Liver (tissue), 9 donors: Measurements from ENCODE around the gene LEKR1. TPM values are rescaled to one million over a fixed set of nuclear protein-coding genes. Genes with fewer than 3 reads are reported as not detected.

Experiments used
- DNase-seq: peaks from one replicate; pipeline ENCODE4 v3.0.0-alpha.2; 2017; ENCODE audit warnings: low spot score
- H3K27ac ChIP-seq, 2 donors: one replicate each; pipeline ENCODE4 v1.7.0; 2013; ENCODE audit warnings: inconsistent platforms in 2 of 2, low read length in 2 of 2, control low read depth in 1 of 2, low read depth in 1 of 2, mild to moderate bottlenecking in 1 of 2
- H3K27me3 ChIP-seq, 4 donors: one replicate each; pipeline versions ENCODE4 v1.6.1 to v1.7.0; 2013; ENCODE audit warnings: low read length in 3 of 4, inconsistent platforms in 1 of 4, mild to moderate bottlenecking in 1 of 4, moderate library complexity in 1 of 4; ENCODE audit not compliant: control insufficient read depth in 4 of 4, insufficient read depth in 4 of 4
- H3K36me3 ChIP-seq, 4 donors: one replicate each; pipeline versions ENCODE4 v1.6.1 to v1.7.0; 2013; ENCODE audit warnings: low read length in 3 of 4, mild to moderate bottlenecking in 3 of 4, low read depth in 1 of 4, moderate library complexity in 1 of 4; ENCODE audit not compliant: control insufficient read depth in 4 of 4, insufficient read depth in 3 of 4
- H3K4me1 ChIP-seq, 4 donors: one replicate each; pipeline versions ENCODE4 v1.6.1 to v1.7.0; 2013; ENCODE audit warnings: low read length in 3 of 4, mild to moderate bottlenecking in 3 of 4, moderate library complexity in 1 of 4; ENCODE audit not compliant: control insufficient read depth in 4 of 4, insufficient read depth in 4 of 4
- H3K4me3 ChIP-seq, 3 donors: one replicate each; pipeline versions ENCODE4 v1.6.1 to v1.7.0; 2013; ENCODE audit warnings: low read length in 3 of 3, control low read depth in 1 of 3, low read depth in 1 of 3, mild to moderate bottlenecking in 1 of 3
- H3K9ac ChIP-seq, 2 donors: one replicate each; pipeline ENCODE4 v1.7.0; 2013; ENCODE audit warnings: low read length in 2 of 2, mild to moderate bottlenecking in 2 of 2, moderate library complexity in 2 of 2, control low read depth in 1 of 2, low read depth in 1 of 2
- H3K9me3 ChIP-seq, 4 donors: one replicate each; pipeline versions ENCODE4 v1.6.1 to v1.7.0; 2013; ENCODE audit warnings: low read length in 3 of 4; ENCODE audit not compliant: control insufficient read depth in 4 of 4
- EGR1 ChIP-seq, 2 donors: IDR thresholded peaks; 2 replicates each; pipeline ENCODE4 v1.6.1; 2016 to 2018; ENCODE audit warnings: antibody characterized with exemption in 2 of 2, low read depth in 2 of 2
- FOXA1 ChIP-seq: IDR thresholded peaks from 2 replicates; pipeline ENCODE4 v1.6.1; 2016; ENCODE audit warnings: antibody characterized with exemption
- FOXA2 ChIP-seq: IDR thresholded peaks from 2 replicates; pipeline ENCODE4 v1.6.1; 2016; ENCODE audit warnings: antibody characterized with exemption
- GABPA ChIP-seq, 2 donors: IDR thresholded peaks in 1 of 2; conservative IDR thresholded peaks in 1 of 2; 2 replicates each; pipeline ENCODE4 v1.6.1; 2016; ENCODE audit warnings: antibody characterized with exemption in 2 of 2, mild to moderate bottlenecking in 1 of 2, moderate library complexity in 1 of 2
- HNF4A ChIP-seq, 2 donors: conservative IDR thresholded peaks; 2 replicates each; pipeline ENCODE4 v1.6.1; 2016; ENCODE audit warnings: antibody characterized with exemption in 2 of 2, mild to moderate bottlenecking in 2 of 2
- HNF4G ChIP-seq: IDR thresholded peaks from 2 replicates; pipeline ENCODE4 v1.6.1; 2016; ENCODE audit warnings: antibody characterized with exemption
- JUND ChIP-seq, 2 donors: IDR thresholded peaks; 2 replicates each; pipeline ENCODE4 v1.6.1; 2016; ENCODE audit warnings: antibody characterized with exemption in 2 of 2
- NR2F2 ChIP-seq: IDR thresholded peaks from 2 replicates; pipeline ENCODE4 v1.6.1; 2016; ENCODE audit warnings: antibody characterized with exemption
- RAD21 ChIP-seq, 2 donors: IDR thresholded peaks; 2 replicates each; pipeline ENCODE4 v1.6.1; 2016; ENCODE audit warnings: antibody characterized with exemption in 2 of 2, mild to moderate bottlenecking in 2 of 2
- RXRA ChIP-seq, 2 donors: IDR thresholded peaks; 2 replicates each; pipeline ENCODE4 v1.6.1; 2017 to 2018; ENCODE audit warnings: antibody characterized with exemption in 2 of 2, mild to moderate bottlenecking in 1 of 2
- SP1 ChIP-seq: IDR thresholded peaks from 2 replicates; pipeline ENCODE4 v1.6.1; 2018; ENCODE audit warnings: antibody characterized with exemption, mild to moderate bottlenecking
- TAF1 ChIP-seq: conservative IDR thresholded peaks from 2 replicates; pipeline ENCODE4 v1.6.1; 2016; ENCODE audit warnings: antibody characterized with exemption, mild to moderate bottlenecking
- YY1 ChIP-seq: IDR thresholded peaks from 2 replicates; pipeline ENCODE4 v1.6.1; 2016; ENCODE audit warnings: antibody characterized with exemption, mild to moderate bottlenecking
- WGBS: extraction: QIAGEN DNeasy Blood & Tissue Kit; methylation state at CpG from one replicate; pipeline ENCODE4 v1.1.7; 2013; 5-methylcytosine and 5-hydroxymethylcytosine counted together
- polyA plus RNA-seq, 2 donors: library from polyadenylated mRNA; stranded (reverse) in 1 of 2; unstranded in 1 of 2; fragments of 200-250 nt in 1 of 2; fragments of >200 nt in 1 of 2; fragmentation: Nextera tagmentation in 1 of 2; extraction: Ambion mirVana in 1 of 2; gene quantifications; one replicate each; pipeline versions ENCODE4 v1.2.1 to v1.2.3, GENCODE V29; 2013 to 2015
- total RNA-seq, 2 donors: library from RNA; depleted of rRNA; stranded (reverse); fragments of >200 nt; gene quantifications; one replicate each; pipeline ENCODE4 v1.2.3, GENCODE V29; 2014
- TF ChIP-seq, protein P1 (sequence below): IDR thresholded peaks from 2 replicates; pipeline ENCODE4 v1.6.1; 2016; ENCODE audit warnings: antibody characterized with exemption
- TF ChIP-seq, protein P2 (sequence below): IDR thresholded peaks from 2 replicates; pipeline ENCODE4 v1.6.1; 2016; ENCODE audit warnings: antibody characterized with exemption, mild to moderate bottlenecking
- TF ChIP-seq, protein P3 (sequence below): IDR thresholded peaks from 2 replicates; pipeline ENCODE4 v1.6.1; 2016; ENCODE audit warnings: antibody characterized with exemption
- TF ChIP-seq, protein P4 (sequence below): IDR thresholded peaks from 2 replicates; pipeline ENCODE4 v1.6.1; 2016; ENCODE audit warnings: antibody characterized with exemption
- TF ChIP-seq, protein P5 (sequence below): fragments of 150-350 bp; IDR thresholded peaks from 2 replicates; pipeline ENCODE4 v1.5.1; 2017; ENCODE audit warnings: improper control_type of control experiment, low read depth, low read length; ENCODE audit not compliant: missing input control
- donor health status: healthy.
- donor health status: healthy.
- donor health status: healthy.
- donor health status: healthy.
- donor health status: healthy.

The LEKR1 gene
- total and polyA plus RNA-seq, 4 donors = 0.19 to 0.72 (median 0.44) TPM

DNA sequence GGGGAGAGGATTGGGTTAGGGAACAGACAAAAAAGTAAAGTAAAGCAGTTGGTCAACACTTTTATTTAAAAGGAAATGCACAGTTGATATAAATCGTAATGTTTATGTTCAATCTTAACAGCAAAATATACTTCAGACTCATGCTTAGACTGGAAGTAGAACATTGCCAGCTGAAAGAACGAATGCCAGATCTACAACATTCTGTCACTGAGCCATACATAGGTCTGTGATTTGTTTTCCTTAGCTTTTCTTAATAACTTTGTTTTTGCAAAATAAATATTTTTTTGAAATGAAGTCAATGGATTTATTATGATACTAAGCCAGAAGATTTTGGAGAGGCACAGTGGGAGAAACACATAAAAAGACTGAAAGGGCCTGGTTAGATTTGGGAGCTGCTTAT is 62.0 kb downstream of the LEKR1 start:
- WGBS = 82% methylated on average over 2 of the region's 2 CpGs
- no peaks in the 10 kb centered on the region for H3K27me3 ChIP-seq
- H3K9me3 ChIP-seq = no peaks in the 10 kb centered on the region
- no peaks in the 10 kb centered on the region for H3K36me3 ChIP-seq
- no peak for DNase-seq
- H3K4me3 ChIP-seq = no peak overlapping the region
- no peak overlapping the region for H3K27ac ChIP-seq
- H3K4me1 ChIP-seq = no peaks in the 10 kb centered on the region
- H3K9ac ChIP-seq = no peak overlapping the region
- TF ChIP-seq, protein P1, sequence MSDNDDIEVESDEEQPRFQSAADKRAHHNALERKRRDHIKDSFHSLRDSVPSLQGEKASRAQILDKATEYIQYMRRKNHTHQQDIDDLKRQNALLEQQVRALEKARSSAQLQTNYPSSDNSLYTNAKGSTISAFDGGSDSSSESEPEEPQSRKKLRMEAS = no peak
- no peak for TF ChIP-seq HNF4A (conservative IDR thresholded peaks at IDR 0.05)
- TF ChIP-seq YY1 = no peak
- TF ChIP-seq, protein P2, sequence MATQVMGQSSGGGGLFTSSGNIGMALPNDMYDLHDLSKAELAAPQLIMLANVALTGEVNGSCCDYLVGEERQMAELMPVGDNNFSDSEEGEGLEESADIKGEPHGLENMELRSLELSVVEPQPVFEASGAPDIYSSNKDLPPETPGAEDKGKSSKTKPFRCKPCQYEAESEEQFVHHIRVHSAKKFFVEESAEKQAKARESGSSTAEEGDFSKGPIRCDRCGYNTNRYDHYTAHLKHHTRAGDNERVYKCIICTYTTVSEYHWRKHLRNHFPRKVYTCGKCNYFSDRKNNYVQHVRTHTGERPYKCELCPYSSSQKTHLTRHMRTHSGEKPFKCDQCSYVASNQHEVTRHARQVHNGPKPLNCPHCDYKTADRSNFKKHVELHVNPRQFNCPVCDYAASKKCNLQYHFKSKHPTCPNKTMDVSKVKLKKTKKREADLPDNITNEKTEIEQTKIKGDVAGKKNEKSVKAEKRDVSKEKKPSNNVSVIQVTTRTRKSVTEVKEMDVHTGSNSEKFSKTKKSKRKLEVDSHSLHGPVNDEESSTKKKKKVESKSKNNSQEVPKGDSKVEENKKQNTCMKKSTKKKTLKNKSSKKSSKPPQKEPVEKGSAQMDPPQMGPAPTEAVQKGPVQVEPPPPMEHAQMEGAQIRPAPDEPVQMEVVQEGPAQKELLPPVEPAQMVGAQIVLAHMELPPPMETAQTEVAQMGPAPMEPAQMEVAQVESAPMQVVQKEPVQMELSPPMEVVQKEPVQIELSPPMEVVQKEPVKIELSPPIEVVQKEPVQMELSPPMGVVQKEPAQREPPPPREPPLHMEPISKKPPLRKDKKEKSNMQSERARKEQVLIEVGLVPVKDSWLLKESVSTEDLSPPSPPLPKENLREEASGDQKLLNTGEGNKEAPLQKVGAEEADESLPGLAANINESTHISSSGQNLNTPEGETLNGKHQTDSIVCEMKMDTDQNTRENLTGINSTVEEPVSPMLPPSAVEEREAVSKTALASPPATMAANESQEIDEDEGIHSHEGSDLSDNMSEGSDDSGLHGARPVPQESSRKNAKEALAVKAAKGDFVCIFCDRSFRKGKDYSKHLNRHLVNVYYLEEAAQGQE = no peak
- TF ChIP-seq FOXA2 = no peak
- no peak for TF ChIP-seq EGR1 (IDR thresholded peaks at IDR 0.05; ENCODE audit: low read depth in 2 of 2)
- TF ChIP-seq, protein P3, sequence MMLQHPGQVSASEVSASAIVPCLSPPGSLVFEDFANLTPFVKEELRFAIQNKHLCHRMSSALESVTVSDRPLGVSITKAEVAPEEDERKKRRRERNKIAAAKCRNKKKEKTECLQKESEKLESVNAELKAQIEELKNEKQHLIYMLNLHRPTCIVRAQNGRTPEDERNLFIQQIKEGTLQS = no peak
- TF ChIP-seq NR2F2 = no peak
- no peak for TF ChIP-seq RAD21 (IDR thresholded peaks at IDR 0.05)
- no peak for TF ChIP-seq JUND (IDR thresholded peaks at IDR 0.05)
- no peak for TF ChIP-seq HNF4G
- TF ChIP-seq, protein P4, sequence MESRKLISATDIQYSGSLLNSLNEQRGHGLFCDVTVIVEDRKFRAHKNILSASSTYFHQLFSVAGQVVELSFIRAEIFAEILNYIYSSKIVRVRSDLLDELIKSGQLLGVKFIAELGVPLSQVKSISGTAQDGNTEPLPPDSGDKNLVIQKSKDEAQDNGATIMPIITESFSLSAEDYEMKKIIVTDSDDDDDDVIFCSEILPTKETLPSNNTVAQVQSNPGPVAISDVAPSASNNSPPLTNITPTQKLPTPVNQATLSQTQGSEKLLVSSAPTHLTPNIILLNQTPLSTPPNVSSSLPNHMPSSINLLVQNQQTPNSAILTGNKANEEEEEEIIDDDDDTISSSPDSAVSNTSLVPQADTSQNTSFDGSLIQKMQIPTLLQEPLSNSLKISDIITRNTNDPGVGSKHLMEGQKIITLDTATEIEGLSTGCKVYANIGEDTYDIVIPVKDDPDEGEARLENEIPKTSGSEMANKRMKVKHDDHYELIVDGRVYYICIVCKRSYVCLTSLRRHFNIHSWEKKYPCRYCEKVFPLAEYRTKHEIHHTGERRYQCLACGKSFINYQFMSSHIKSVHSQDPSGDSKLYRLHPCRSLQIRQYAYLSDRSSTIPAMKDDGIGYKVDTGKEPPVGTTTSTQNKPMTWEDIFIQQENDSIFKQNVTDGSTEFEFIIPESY = no peak
- no peak for TF ChIP-seq GABPA (IDR thresholded peaks at IDR 0.05 in 1 of 2, conservative IDR thresholded peaks at IDR 0.05 in 1 of 2)
- TF ChIP-seq, protein P5, sequence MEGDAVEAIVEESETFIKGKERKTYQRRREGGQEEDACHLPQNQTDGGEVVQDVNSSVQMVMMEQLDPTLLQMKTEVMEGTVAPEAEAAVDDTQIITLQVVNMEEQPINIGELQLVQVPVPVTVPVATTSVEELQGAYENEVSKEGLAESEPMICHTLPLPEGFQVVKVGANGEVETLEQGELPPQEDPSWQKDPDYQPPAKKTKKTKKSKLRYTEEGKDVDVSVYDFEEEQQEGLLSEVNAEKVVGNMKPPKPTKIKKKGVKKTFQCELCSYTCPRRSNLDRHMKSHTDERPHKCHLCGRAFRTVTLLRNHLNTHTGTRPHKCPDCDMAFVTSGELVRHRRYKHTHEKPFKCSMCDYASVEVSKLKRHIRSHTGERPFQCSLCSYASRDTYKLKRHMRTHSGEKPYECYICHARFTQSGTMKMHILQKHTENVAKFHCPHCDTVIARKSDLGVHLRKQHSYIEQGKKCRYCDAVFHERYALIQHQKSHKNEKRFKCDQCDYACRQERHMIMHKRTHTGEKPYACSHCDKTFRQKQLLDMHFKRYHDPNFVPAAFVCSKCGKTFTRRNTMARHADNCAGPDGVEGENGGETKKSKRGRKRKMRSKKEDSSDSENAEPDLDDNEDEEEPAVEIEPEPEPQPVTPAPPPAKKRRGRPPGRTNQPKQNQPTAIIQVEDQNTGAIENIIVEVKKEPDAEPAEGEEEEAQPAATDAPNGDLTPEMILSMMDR = no peak
- no peak for TF ChIP-seq TAF1
- TF ChIP-seq RXRA (IDR thresholded peaks at IDR 0.05) = no peak
- no peak for TF ChIP-seq SP1
- TF ChIP-seq FOXA1 = no peak
